A549 (cell line): ENCODE results near the gene GRM5. TPM values are rescaled to one million over a fixed set of nuclear protein-coding genes. Genes with fewer than 3 reads are reported as not detected.
"Not testable (repeated sequence)": the region's sequence is repeated elsewhere in the genome, so short reads cannot be mapped to it uniquely, and the experiment has no call there.

ENCODE experiments used
- ATAC-seq, 2 experiments: fragments of 200-7000 bp in 1 of 2; fragments of >200 bp in 1 of 2; cut with Nextera tagmentation in 1 of 2; cut with Tn5 transposase in 1 of 2; 3 replicates each; pipeline versions ENCODE4 v1.8.0 to v1.9.1; 2018 to 2020; ENCODE audit warnings: mild to moderate bottlenecking in 1 of 2, moderate library complexity in 1 of 2
- CTCF ChIA-PET: fragments of 300-600 bp; sonication (Branson Sonifier 250); formaldehyde crosslinking; extraction: SDS; loops from one replicate; lab custom pipeline; 2021; ENCODE audit warnings: antibody characterized with exemption, inconsistent platforms; lab: Yijun Ruan, JAX
- POLR2A ChIA-PET: fragments of 350-600 bp; formaldehyde crosslinking; extraction: SDS; loops from one replicate; lab custom pipeline; 2021; ENCODE audit warnings: antibody characterized with exemption, inconsistent platforms; lab: Yijun Ruan, JAX
- DNase-seq, 2 experiments: peaks; one replicate each; pipeline versions ENCODE4 v3.0.0 to v3.0.0-alpha.2; 2011 to 2016; ENCODE audit warnings: low read depth in 1 of 2, low spot score in 1 of 2
- FAIRE-seq: peaks from 2 replicates; lab custom pipeline; 2011; peaks lifted over from hg19 to GRCh38; lab: Jason Lieb, UNC
- H3K27ac ChIP-seq, 2 experiments: fragments of >200 bp; sonication (Bioruptor Twin); formaldehyde crosslinking; 3 replicates each; pipeline ENCODE4 v1.5.1; 2016 to 2017
- H3K4me1 ChIP-seq: fragments of >200 bp; sonication (Bioruptor Twin); formaldehyde crosslinking; 3 replicates; pipeline ENCODE4 v1.6.1; 2016
- H3K4me2 ChIP-seq: fragments of >200 bp; sonication (Bioruptor Twin); formaldehyde crosslinking; 3 replicates; pipeline ENCODE4 v1.6.1; 2016
- H3K4me3 ChIP-seq: fragments of >200 bp; sonication (Bioruptor Twin); formaldehyde crosslinking; 3 replicates; pipeline ENCODE4 v1.5.1; 2016
- H3K9me3 ChIP-seq: fragments of >200 bp; sonication (Bioruptor Twin); formaldehyde crosslinking; 3 replicates; pipeline ENCODE4 v1.6.1; 2016
- BHLHE40 ChIP-seq: IDR thresholded peaks from 2 replicates; pipeline ENCODE4 v1.6.1; 2012; ENCODE audit warnings: low read depth, low read length, inconsistent platforms
- CEBPB ChIP-seq, 2 experiments: fragments of >200 bp in 1 of 2; sonication (Bioruptor Twin) in 1 of 2; formaldehyde crosslinking in 1 of 2; IDR thresholded peaks; 2 replicates each; pipeline ENCODE4 v1.6.1; 2012 to 2016
- CHD4 ChIP-seq: fragments of 200-600 bp; sonication (generic); IDR thresholded peaks from 2 replicates; pipeline ENCODE4 v1.6.1; 2016; ENCODE audit warnings: antibody characterized with exemption, mild to moderate bottlenecking, borderline replicate concordance
- EHF ChIP-seq: fragments of 250-450 bp; sonication (Bioruptor Pico); IDR thresholded peaks from 2 replicates; pipeline ENCODE4 v1.5.0; 2020; ENCODE audit warnings: mild to moderate bottlenecking
- ESRRA ChIP-seq: fragments of 150-350 bp; IDR thresholded peaks from 2 replicates; pipeline ENCODE4 v1.6.1; 2014; ENCODE audit warnings: mild to moderate bottlenecking, low read length, borderline replicate concordance
- HOXB5 ChIP-seq: fragments of 250-450 bp; sonication (Bioruptor Pico); IDR thresholded peaks from 2 replicates; pipeline ENCODE4 v1.5.0; 2020; ENCODE audit warnings: mild to moderate bottlenecking, moderate library complexity
- JUNB ChIP-seq: fragments of >200 bp; sonication (Bioruptor Twin); formaldehyde crosslinking; IDR thresholded peaks from 2 replicates; pipeline ENCODE4 v1.6.1; 2016
- MAFK ChIP-seq: fragments of 450-650 bp; IDR thresholded peaks from 2 replicates; pipeline ENCODE4 v1.6.1; 2014; ENCODE audit not compliant: partially characterized antibody
- NR3C1 ChIP-seq: fragments of >200 bp; sonication (Bioruptor Twin); formaldehyde crosslinking; IDR thresholded peaks from 3 replicates; pipeline ENCODE4 v1.6.1; 2017
- RAD21 ChIP-seq, 2 experiments: fragments of >200 bp in 1 of 2; sonication (Bioruptor Twin) in 1 of 2; formaldehyde crosslinking in 1 of 2; IDR thresholded peaks in 1 of 2; conservative IDR thresholded peaks in 1 of 2; 2 replicates in 1 of 2; 3 replicates in 1 of 2; pipeline ENCODE4 v1.6.1; 2012 to 2018; ENCODE audit warnings: inconsistent platforms in 1 of 2
- RARB ChIP-seq: fragments of 250-450 bp; sonication (Bioruptor Pico); IDR thresholded peaks from 2 replicates; pipeline ENCODE4 v1.8.0; 2021; ENCODE audit warnings: mild to moderate bottlenecking, moderate library complexity
- SREBF2 ChIP-seq: fragments of 450-650 bp; IDR thresholded peaks from 2 replicates; pipeline ENCODE4 v1.6.1; 2014; ENCODE audit warnings: mild to moderate bottlenecking, moderate library complexity
- TP53 ChIP-seq: fragments of 250-450 bp; sonication (Bioruptor Pico); IDR thresholded peaks from 2 replicates; pipeline ENCODE4 v1.5.0; 2021; ENCODE audit warnings: mild to moderate bottlenecking, moderate library complexity
- ZFP36 ChIP-seq: fragments of 450-650 bp; IDR thresholded peaks from 2 replicates; pipeline ENCODE4 v1.6.1; 2014; ENCODE audit warnings: borderline replicate concordance; ENCODE audit not compliant: partially characterized antibody
- WGBS: methylation state at CpG from one replicate; pipeline ENCODE4 v1.1.6; 2017; ENCODE audit errors: missing lambda C conversion rate; 5-methylcytosine and 5-hydroxymethylcytosine counted together
- polyA plus RNA-seq, 4 experiments: library from polyadenylated mRNA; depleted of rRNA in 3 of 4; stranded (reverse); fragments of >200 nt; fragmentation: RNase III in 1 of 4; extraction: RNeasy Plus Mini Kit Qiagen cat#74134 plus additional on column Dnase treatment in 1 of 4; gene quantifications; 2 replicates in 3 of 4; 3 replicates in 1 of 4; pipeline ENCODE4 v1.2.3, GENCODE V29; 2011 to 2017
- TF ChIP-seq, protein P1 (sequence below): IDR thresholded peaks from 2 replicates; pipeline ENCODE4 v1.6.1; 2012

Gene GRM5
- polyA plus RNA-seq, 2 of the 4 experiments (the other 2 are of a cell fraction) = 0.01 TPM; not detected in 1

DNA sequence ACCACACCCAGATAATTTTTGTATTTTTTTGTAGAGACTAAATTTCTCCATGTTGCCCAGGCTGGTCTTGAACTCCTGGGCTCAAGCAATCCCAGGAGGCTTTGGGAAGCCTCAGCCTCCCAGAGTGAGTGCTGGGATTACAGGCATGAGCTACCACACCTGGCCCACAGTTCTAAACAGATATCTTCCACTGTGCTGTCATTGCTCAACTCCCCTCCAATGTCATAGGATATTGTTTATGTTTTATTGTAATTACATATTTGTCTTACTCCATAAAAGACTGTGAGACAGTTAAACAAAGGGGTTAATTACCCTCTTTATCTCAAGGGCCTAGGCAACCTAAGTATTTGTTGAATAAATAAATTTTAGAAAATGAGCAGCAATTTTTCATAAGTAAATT is 204.2 kb downstream of the GRM5 start:
- ATAC-seq (no peak), FAIRE-seq (no peak), DNase-seq (no peak)
- TF ChIP-seq SREBF2 = no peak
- no peak for TF ChIP-seq MAFK
- TF ChIP-seq RAD21 (conservative IDR thresholded peaks at IDR 0.05 in 1 of 2, IDR thresholded peaks at IDR 0.05 in 1 of 2) = no peak
- no peak for TF ChIP-seq ZFP36
- TF ChIP-seq BHLHE40 = no peak
- ChIA-PET CTCF (no interaction called here), POLR2A (no interaction called here)
- Histone ChIP-seq H3K4me3 (no peak overlapping the region), H3K4me2 (no peak overlapping the region), H3K4me1 (no peaks in the 10 kb centered on the region), H3K27ac (no peak overlapping the region), H3K9me3 (no peaks in the 10 kb centered on the region)

DNA sequence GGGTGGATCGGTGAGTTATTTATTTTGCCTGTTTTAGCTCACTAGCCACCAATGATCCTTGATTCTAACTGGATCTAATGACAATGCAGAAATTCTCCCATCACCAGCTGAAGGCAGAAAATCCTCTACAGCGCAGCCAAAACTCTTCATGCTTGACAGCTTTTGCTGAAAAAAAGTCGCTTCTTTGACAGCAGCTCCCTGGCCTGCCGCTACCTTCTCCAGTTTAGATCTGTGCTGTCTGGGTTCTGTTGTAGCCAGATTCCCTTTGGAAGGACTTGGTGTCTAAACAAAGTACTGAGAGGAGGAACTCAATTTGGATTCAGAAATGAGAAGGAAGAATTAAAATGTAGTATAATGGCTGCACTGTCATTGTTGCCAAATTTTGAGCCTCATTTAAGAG is 205.4 kb downstream of the GRM5 start:
- CTCF ChIA-PET, H3K9me3 ChIP-seq, ATAC-seq, H3K4me1 ChIP-seq, DNase-seq, POLR2A ChIA-PET, H3K4me2 ChIP-seq, H3K4me3 ChIP-seq, H3K27ac ChIP-seq: not testable (repeated sequence)
- FAIRE-seq = peak; percentile 77
- WGBS = 37% methylated on average over 4 of the region's 4 CpGs

DNA sequence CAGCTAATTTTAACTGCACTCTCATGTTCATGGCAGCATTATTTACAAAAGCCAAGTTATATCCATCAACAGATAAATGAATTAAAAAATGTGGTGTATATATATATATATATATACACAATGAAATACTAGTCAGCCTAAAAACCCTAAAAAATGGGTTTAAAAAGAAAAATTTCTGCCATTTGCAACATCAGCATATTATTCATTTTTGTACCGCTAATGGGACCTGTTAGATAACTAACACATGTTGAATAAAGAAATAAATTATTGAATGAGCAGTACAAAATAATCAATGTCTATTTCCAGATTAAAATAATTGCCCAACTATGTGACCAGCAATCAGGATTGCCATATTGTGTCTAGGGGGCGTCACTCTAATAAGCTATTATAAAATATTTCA is 211.8 kb downstream of the GRM5 start:
- FAIRE-seq, H3K4me3 ChIP-seq, CTCF ChIA-PET, H3K4me1 ChIP-seq, DNase-seq, ATAC-seq, H3K4me2 ChIP-seq, H3K27ac ChIP-seq, POLR2A ChIA-PET, H3K9me3 ChIP-seq: not testable (repeated sequence)
- WGBS = 43% methylated on average over 2 of the region's 2 CpGs
- TF ChIP-seq MAFK = peak; percentile 33

DNA sequence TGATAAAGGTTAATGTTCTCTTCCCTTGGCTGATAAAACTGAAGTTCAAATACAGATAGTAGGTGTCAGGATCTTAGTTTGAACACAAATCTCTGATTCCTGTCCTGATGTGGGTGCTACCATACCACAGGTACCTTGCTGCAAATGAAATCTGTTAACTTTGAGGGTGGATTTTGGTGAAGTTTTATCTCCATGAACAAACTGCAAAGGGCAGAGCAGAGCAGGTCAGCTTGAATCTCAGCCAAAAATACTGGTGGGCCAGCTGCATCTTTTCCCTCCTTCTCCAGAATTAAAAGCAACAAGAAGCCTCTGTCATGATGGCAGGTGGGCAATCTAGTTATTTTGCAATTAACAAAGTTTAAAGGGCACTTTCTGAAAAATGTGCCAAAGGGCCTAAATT is 214.2 kb downstream of the GRM5 start:
- ATAC-seq, H3K4me1 ChIP-seq, CTCF ChIA-PET, H3K9me3 ChIP-seq, DNase-seq, POLR2A ChIA-PET, H3K4me2 ChIP-seq, H3K4me3 ChIP-seq, H3K27ac ChIP-seq, FAIRE-seq: not testable (repeated sequence)

DNA sequence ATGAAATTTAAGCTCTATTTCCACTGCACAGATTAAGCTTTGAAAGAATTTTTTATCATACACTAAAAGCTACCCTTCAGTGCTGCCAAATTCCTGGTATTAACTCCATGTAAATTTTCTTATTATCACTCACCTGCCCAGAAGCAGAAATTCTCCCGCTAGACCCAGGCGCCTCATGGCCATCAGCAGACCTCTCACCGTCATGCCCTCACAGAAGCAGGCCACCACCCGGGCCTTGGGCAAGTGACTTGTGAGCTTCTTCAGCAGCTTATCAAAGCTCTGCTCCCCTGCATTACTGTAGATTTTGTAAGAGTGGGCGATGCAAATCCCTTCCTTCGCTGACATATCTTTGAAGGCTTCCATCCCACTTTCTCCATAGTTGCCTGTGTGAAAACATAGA is 216.0 kb downstream of the GRM5 start:
- peak; percentile 92 for FAIRE-seq
- H3K27ac ChIP-seq, H3K9me3 ChIP-seq, H3K4me3 ChIP-seq, DNase-seq, H3K4me2 ChIP-seq, ATAC-seq, POLR2A ChIA-PET, H3K4me1 ChIP-seq, CTCF ChIA-PET: not testable (repeated sequence)
- WGBS = 72% methylated on average over 4 of the region's 6 CpGs

DNA sequence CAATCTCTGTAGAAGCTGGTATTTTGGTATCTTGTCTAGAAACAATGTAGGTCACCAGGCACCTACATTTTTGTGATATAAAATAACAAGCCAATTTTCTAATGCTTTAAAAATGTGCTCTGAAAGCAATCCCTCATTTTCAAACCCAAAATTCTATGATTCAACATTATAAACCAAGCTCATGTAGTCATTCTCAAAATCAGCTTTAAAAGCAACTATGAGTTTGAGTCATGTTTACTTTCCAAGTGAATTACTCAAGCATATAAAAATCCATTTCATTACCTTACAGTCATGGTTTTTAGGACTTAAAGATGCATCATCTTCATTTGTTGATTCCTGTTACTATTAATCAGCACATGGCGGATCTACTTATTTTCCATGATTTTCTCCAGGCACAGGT is 216.4 kb downstream of the GRM5 start:
- Histone ChIP-seq H3K9me3 (no peaks in the 10 kb centered on the region), H3K4me2 (no peak overlapping the region), H3K4me1 (no peaks in the 10 kb centered on the region), H3K27ac (no peak overlapping the region), H3K4me3 (no peak overlapping the region)
- FAIRE-seq = no peak
- DNase-seq = no peak
- CTCF ChIA-PET = no interaction called here
- POLR2A ChIA-PET = no interaction called here
- WGBS = 45% methylated on average over 1 of the region's 1 CpG
- ATAC-seq = no peak
- TF ChIP-seq CEBPB (IDR thresholded peaks at IDR 0.05) (no peak), TP53 (CRISPR knock-in tag) (no peak), ESRRA (no peak), CHD4 (no peak), JUNB (no peak), RARB (CRISPR knock-in tag) (no peak), EHF (CRISPR knock-in tag) (no peak), NR3C1 (no peak), HOXB5 (CRISPR knock-in tag) (no peak)
- TF ChIP-seq, protein P1, sequence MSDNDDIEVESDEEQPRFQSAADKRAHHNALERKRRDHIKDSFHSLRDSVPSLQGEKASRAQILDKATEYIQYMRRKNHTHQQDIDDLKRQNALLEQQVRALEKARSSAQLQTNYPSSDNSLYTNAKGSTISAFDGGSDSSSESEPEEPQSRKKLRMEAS = no peak

DNA sequence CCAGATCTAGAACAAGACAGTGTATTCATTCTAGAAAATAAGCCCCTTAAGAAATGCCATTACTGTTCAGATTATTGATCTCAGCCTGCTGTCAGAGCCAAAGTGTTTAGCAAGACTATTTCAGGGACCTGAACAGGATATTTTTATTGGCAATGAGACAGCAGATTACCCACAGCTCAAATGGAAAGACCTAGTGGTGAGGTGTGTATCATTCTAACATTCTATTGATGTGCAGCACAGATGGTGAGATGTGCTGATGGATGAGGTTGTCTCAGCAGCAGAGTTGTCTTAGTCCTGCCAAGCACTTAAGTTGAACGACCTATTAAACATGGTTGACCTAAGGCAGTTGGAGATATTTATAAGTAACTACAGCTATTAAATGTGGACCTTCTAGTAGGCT is 219.5 kb downstream of the GRM5 start:
- POLR2A ChIA-PET = not testable (repeated sequence)

DNA sequence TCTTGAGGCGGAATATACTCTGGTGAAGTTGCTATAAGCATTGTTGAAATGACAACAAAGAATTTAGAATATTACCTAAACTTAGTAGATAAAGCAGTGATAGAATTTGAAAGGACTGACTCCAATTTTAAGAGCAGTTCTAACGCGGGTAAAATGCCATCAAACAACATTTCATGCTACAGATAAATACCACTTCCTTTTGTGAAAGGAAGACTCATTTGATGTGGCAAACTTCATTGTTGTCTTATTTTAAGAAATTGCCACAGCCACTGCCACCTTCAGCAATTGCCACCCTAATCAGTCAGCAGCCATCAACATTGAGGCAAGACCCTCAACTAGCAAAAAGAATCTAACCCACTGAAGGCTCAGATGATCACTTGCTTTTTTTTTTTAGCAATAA is 220.8 kb downstream of the GRM5 start:
- H3K4me2 ChIP-seq, DNase-seq, H3K4me3 ChIP-seq, FAIRE-seq, CTCF ChIA-PET, POLR2A ChIA-PET, ATAC-seq, H3K4me1 ChIP-seq, H3K9me3 ChIP-seq, H3K27ac ChIP-seq: not testable (repeated sequence)
- WGBS = 56% methylated on average over 3 of the region's 3 CpGs

More for the DNA sequence above, 219.5 kb downstream of the GRM5 start:
- H3K4me3 ChIP-seq, CTCF ChIA-PET, H3K4me2 ChIP-seq, ATAC-seq, H3K4me1 ChIP-seq, DNase-seq, H3K9me3 ChIP-seq, H3K27ac ChIP-seq: not testable (repeated sequence)
- 0% methylated on average over 1 of the region's 1 CpG for WGBS
- FAIRE-seq = peak; percentile 68

DNA sequence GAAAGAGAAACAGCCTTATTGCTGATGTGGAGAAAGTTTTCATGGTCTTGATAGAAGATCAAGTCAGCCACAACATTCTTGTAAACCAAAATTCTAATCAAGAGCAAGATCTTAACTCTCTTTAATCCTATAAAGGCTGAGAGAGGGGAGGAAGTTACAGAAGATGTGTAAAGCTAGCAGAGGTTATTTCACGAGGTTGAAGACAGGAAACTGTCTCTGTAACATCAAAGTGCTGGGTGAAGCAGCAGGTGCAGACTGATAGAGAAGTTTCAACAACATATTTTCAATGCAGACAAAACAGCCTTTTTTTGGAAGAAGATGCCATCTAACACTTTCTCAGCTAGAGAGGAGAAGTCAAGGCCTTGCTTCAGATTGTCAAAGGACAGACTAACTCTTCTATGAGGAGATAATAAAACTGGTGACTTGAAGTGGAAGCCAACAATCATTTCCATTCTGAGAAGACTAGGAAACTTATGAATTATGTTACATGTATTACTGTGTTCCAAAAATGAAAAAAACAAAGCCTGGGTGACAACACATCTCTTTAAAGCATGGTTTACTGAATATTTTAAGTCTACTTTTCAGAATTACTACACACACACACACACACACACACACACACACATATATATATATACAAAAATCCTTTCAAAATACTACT is 221.9 kb downstream of the GRM5 start:
- 8% methylated on average over 1 of the region's 1 CpG for WGBS

More for the DNA sequence above, 221.9 kb downstream of the GRM5 start:
- POLR2A ChIA-PET, ATAC-seq, DNase-seq, H3K4me2 ChIP-seq, FAIRE-seq, CTCF ChIA-PET, H3K4me3 ChIP-seq, H3K9me3 ChIP-seq, H3K27ac ChIP-seq, H3K4me1 ChIP-seq: not testable (repeated sequence)
